Fibroblast of skin of right biceps (primary cell): ENCODE measurements around the gene KRTAP5-8.
"Not testable (repeated sequence)": the region's sequence is repeated elsewhere in the genome, so short reads cannot be mapped to it uniquely, and the experiment has no call there.

Experiments
- DNase-seq: peaks from one replicate; pipeline ENCODE4 v3.0.0-alpha.2; 2013

KRTAP5-8 gene

DNA sequence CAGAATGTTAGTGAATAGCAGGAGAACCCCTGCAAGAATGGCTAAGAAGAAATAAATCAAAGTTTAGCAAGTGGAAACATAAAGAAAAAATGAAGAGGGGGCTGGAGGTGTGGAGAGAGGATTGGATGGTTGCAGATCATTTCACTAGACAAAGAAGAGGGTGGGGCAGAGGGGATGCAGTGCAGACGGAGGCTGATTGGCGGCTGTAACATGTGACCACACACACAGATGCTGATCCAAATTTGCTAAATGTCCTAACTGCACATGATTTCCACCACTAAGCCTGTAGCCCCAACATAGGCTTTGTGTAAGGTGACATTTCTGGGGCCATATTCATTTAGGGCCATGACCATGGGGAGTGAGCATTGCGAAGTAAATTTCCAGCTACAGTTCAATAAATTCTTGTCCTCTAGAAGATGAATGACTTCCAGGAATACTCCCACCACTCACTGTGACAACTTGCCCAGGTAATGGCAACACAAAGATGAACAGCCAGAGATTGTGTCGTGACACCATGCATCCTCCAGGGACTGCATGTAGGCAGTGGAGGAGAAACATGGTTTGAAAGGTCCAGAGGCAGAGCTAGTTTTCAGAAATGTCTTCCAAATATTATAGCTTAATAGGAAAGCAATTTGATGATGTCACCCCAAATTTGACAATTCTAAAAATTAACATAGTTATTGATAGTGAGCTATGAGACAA, 38.0 kb downstream of the KRTAP5-8 start:
- DNase-seq = no peak

DNA sequence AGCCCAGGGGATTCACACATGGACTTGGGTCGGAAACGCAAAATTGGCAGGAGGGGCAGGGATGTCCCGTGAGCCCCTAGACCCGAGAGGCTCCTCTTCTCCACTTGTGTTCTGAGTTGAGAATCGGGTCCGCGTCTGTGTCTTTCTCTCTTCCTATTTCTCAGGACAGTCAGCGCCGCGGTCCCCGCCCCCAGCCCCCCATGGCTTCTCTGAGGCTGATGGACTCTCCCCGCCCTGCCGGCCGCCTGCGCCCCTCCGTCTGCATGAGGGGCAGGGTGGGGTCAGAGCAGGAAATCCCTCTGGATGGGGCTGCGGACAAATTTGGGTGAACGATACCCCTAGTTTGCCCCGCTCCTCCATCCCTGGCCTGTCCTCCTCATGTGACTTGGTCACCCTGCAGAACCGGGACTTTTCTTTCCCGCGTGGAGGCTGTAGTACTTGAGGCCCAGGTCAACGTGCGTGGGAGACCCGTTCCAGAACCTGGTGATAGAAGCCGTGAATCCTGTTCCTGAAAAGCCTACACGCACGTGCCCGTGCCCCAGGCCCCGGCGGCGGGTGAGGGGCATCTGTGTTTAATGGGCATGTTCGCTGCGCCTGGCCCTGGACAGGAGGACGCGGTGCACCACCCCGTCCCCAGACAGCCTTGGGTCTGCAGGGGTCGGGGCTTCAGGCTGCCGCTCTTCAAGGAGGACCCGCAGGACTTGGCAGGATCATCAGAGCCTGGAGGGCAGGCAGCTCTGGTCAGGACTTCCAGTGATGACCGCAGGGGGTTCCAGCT, 39.1 kb downstream of the KRTAP5-8 start:
- DNase-seq = not testable (repeated sequence)

DNA sequence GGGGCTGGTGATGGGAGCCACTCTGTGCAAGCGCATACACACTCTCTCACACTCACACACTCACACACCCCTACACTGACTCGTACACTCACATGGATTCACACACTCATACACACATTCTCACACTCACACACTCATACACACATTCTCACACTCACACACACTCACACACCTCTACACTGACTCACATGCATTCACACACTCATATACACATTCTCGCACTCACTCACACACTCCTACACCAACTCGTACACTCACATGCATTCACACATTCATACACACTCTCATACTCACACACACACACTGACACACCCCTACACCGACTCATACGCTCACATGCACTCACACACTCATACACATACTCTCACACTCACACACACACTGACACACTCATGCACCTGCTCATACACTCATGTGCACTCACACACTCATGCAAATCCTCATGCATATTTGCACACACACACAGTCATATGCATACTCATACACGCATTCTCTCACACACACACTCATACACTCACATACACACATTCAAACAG, 39.7 kb downstream of the KRTAP5-8 start:
- DNase-seq = no peak

DNA sequence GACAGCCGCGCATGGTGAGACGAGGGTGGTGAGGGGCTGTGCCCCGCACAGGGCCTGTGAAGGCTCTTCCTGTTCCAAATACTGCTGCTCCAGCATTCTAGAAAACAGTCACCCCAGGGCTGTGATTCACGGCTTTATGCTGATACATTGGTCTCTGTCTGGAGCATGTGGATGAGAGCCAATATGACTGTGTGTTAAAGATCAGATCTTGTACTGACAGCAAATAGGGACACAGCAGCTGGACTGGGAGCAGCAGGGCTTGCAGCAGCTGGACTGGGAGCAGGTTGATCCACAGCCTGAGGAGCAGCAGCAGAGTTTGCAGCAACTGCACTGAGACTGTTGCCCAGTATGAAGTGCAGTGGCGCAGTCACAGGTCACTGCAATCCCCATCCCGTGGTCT, 41.7 kb downstream of the KRTAP5-8 start:
- not testable (repeated sequence) for DNase-seq

DNA sequence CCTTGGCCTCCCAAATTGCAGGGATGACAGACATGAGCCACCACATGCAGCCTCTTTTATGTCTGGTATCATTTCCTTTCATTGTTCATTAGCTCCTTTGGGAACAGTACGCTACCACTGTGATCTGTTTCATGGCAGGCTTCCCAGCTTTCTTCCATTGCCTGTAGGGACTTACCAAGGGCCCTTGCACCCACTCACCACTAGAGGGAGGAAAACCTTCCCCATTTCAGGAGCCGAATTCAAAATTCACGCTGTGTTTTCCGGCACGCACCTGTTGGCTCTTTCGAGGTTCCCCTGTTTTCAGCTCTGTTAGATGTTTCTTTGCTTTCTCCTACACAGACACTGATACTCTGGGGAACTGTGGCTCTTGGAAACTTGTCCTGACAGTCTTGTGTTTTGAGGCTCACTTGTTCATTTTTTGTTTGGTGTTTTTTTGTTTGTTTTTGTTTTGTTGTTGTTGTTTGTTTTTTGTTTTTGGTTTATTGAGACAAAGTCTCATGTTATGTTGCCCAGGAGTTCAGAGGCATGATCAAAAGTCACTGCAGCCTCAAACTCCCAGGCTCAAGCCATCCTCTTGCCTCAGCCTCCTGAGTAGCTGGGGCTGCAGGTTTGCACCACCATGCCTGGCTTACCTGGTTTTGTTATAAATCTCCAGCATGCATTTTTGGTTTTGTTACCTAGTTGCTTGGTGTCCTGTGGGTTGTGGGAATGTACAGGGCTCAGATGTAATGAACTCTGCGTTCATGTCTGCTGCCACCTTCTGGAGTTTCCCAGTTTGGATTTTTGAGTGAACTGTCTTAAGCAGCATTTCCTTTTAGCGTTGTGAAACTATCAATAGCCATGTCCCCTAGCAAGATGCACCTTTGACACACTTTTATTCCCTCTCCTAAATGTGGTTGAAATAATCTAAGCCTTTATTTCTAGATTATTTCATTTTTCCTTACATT, 42.5 kb downstream of the KRTAP5-8 start:
- DNase-seq = peak; percentile 76

DNA sequence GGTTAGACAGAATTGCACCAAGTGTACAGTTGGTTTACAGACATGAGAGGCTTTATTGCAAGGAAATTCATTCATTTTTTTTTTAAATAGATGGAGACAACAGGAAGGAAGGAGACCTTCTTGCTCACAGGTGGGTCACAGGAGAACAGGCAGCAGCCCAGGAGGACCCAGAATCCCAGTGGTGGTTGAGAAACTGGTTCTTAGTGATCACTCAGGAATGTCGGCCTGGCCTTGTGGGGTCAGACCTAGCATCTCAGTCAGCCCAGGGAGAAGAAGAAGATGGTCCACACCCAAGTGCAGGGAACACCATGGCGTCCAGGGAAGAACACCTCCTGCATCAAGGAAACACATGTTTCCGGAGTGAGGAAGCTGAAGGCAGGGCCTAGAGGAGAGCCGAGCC, 44.0 kb downstream of the KRTAP5-8 start:
- DNase-seq = no peak

DNA sequence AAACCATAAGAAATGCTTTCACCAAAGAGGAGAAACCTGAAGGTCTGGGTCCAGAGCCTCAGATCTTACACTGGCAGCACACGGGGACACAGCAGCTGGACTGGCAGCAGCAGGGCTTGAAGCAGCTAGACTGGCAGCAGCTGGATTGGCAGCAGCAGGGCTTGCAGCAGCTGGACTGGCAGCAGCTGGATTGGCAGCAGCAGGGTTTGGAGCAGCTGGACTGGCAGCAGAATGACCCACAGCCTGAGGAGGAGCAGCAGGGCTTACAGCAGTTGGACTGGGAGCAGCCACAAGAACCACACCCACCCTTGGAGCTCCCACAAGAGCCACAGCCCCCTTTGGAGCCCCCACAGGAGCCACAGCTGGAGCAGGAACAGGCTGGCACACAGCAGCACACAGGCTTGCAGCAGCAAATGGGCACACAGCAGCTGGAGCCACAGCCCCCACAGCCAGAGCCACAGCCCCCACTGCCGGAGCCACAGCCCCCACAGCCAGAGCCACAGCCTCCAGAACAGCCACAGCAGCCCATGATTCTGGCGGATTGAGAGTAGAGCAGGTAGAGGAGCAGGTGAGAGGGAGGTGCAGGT, 44.6 kb downstream of the KRTAP5-8 start, which contains the start of gene KRTAP5-11:
Gene KRTAP5-11, minus strand, starts transcription at position 567 of the 587 bp plus-strand sequence. Its CDS starts 38 bp downstream, at position 529.
- DNase-seq = no peak

DNA sequence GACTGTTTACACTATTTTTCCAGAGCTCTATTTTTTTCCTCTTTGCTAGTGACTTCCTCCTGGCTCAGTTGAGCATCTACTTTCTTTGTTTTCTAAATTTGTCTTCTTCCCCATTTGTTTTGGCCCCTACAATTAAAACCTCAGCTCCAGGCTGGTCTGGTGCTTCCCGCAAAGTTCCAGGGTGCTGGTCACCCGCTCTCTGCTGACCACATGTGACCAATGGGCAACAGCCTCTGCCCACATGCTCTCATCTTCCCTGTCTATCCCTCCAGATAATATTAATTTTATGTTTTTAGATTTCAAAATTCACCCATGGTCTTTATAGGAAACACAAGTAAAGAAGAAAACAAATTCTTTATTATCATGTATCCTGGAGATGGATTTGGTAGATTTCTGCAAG, 45.1 kb downstream of the KRTAP5-8 start:
- not testable (repeated sequence) for DNase-seq

DNA sequence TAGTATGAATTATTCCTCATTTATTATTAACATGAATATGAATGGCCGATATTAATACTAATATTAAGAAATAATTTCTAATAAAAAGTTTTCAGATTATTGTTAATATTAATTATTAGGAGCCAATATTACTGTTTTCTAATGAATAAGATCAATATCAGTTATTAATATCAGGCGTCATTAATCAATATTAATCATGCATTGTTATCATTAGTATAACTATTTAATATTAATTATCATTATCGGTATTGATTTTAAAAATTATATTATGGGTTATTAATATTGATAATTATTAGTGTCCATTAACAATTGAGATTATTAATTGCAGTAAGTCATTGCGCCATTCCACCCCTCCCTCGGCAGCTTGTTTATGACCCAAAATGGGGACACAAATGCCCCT, 47.8 kb downstream of the KRTAP5-8 start:
- DNase-seq = not testable (repeated sequence)

DNA sequence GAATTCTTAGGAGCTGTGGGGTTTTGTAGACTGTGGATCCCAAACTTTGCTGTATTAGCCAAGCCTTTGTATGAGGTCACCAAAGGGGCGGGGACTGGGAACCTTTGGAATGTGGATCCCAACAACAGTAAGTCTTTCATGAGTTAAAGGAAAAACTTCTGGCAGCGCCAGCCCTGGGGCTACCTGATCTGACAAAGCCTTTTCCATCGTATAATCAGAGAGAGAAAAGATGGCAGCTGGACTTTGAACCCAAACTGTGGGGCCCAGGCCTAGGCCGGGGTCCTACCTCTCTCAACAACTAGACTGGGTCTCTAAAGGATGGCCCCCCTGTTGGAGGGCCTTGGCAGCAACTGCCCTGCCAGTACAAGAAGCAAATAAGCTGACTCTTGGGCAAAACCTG, 50.5 kb downstream of the KRTAP5-8 start:
- not testable (repeated sequence) for DNase-seq
